Panc1 (cell line): ENCODE measurements around the gene CNGA2. TPM values are rescaled to one million over a fixed set of nuclear protein-coding genes. Genes with fewer than 3 reads are reported as not detected.

Experiments
- ATAC-seq: fragments of 200-7000 bp; cut with Tn5 transposase; 2 replicates; pipeline ENCODE4 v1.9.1; 2020; ENCODE audit warnings: mild to moderate bottlenecking, moderate library complexity
- BruUV-seq: library from RNA; stranded (reverse); fragments of 400-500 nt; replicated peaks from 2 replicates; lab custom pipeline; 2021; lab: Mats Ljungman, UMichigan
- CTCF ChIA-PET: fragments of 300-600 bp; sonication (Branson Sonifier 250); formaldehyde crosslinking; loops from one replicate; lab custom pipeline; 2022; ENCODE audit warnings: antibody characterized with exemption; lab: Charles Lee
- POLR2A ChIA-PET: fragments of 300-600 bp; sonication (Branson Sonifier 250); formaldehyde crosslinking; loops from one replicate; lab custom pipeline; 2022; ENCODE audit warnings: antibody characterized with exemption; lab: Charles Lee
- DNase-seq: peaks from one replicate; pipeline ENCODE4 v3.0.0-alpha.2; 2010; ENCODE audit warnings: low read depth, low spot score
- H3K27ac ChIP-seq: 2 replicates; pipeline ENCODE4 v1.5.1; 2011; ENCODE audit warnings: mild to moderate bottlenecking, low read length, inconsistent platforms
- H3K27me3 ChIP-seq: fragments of 200-500 bp; sonication (Bioruptor generic); 2 replicates; pipeline ENCODE4 v1.6.0; 2014; ENCODE audit warnings: low read length, inconsistent platforms; ENCODE audit not compliant: control insufficient read depth, insufficient read depth
- H3K36me3 ChIP-seq: fragments of 200-500 bp; sonication (Bioruptor generic); 2 replicates; pipeline ENCODE4 v1.5.1; 2014; ENCODE audit warnings: inconsistent platforms, mild to moderate bottlenecking, low read length, moderate library complexity; ENCODE audit not compliant: control insufficient read depth, insufficient read depth
- H3K4me1 ChIP-seq: 2 replicates; pipeline ENCODE4 v1.5.1; 2011; ENCODE audit warnings: inconsistent platforms, mild to moderate bottlenecking, low read length, moderate library complexity; ENCODE audit not compliant: control insufficient read depth, insufficient read depth
- H3K4me3 ChIP-seq, 2 experiments: 2 replicates each; pipeline ENCODE4 v1.5.1; 2011 to 2012; ENCODE audit warnings: low read depth in 2 of 2, low read length in 2 of 2, mild to moderate bottlenecking in 2 of 2, inconsistent platforms in 1 of 2, moderate library complexity in 1 of 2
- H3K9me3 ChIP-seq: fragments of 200-500 bp; sonication (Bioruptor generic); 2 replicates; pipeline ENCODE4 v1.5.1; 2014; ENCODE audit warnings: low read depth, mild to moderate bottlenecking, inconsistent platforms, low read length, moderate library complexity; ENCODE audit not compliant: control insufficient read depth, insufficient read depth
- CTCF ChIP-seq: fragments of 450-650 bp; IDR thresholded peaks from 2 replicates; pipeline ENCODE4 v1.5.1; 2017; ENCODE audit warnings: mild to moderate bottlenecking
- POLR2AphosphoS5 ChIP-seq: IDR thresholded peaks from 2 replicates; pipeline ENCODE4 v1.6.1; 2012; ENCODE audit warnings: mild to moderate bottlenecking, low read depth, low read length, moderate library complexity
- REST ChIP-seq, 2 experiments: IDR thresholded peaks; 2 replicates each; pipeline ENCODE4 v1.6.1; 2011 to 2012; ENCODE audit warnings: low read depth in 2 of 2, control low read depth in 1 of 2, low read length in 1 of 2, mild to moderate bottlenecking in 1 of 2, moderate library complexity in 1 of 2; ENCODE audit not compliant: insufficient read depth in 1 of 2
- SIN3A ChIP-seq: IDR thresholded peaks from 2 replicates; pipeline ENCODE4 v1.6.1; 2012; ENCODE audit warnings: low read depth, mild to moderate bottlenecking, low read length, moderate library complexity, borderline replicate concordance; ENCODE audit not compliant: insufficient read depth
- TCF7L2 ChIP-seq: IDR thresholded peaks from 2 replicates; pipeline ENCODE4 v1.6.1; 2011; ENCODE audit warnings: mild to moderate bottlenecking, low read depth, low read length, inconsistent platforms
- in situ Hi-C: cut with HindIII; loops from 2 replicates; pipeline ENCODE4 v1.10.0; 2016; ENCODE audit warnings: low sequenced_read_pairs, low pct_unique_long_range_greater_than_20kb
- intact Hi-C: fragments of 100-400 bp; cut with micrococcal nuclease; formaldehyde crosslinking; loops from one replicate; pipeline ENCODE4 v1.10.0; 2022; ENCODE audit not compliant: unreplicated experiment
- total RNA-seq: library from RNA; stranded (reverse); gene quantifications from one replicate; pipeline ENCODE4 v1.2.1, GENCODE V29; 2021; ENCODE audit not compliant: unreplicated experiment

CNGA2 gene
- total RNA-seq, 1 experiment from 2014 or later: not detected

GRCh38 chrX:151780621-151781020 lies 46.1 kb downstream of the CNGA2 start:
- intact Hi-C loops: no loop called here
- no peaks in the 10 kb centered on the region for H3K36me3 ChIP-seq
- H3K27me3 ChIP-seq: no peaks in the 10 kb centered on the region
- TF ChIP-seq TCF7L2 (no peak), REST (IDR thresholded peaks at IDR 0.05; ENCODE audit: insufficient read depth in 1 of 2, low read depth in 2 of 2, low read length in 1 of 2) (no peak), SIN3A (no peak), POLR2AphosphoS5 (no peak), CTCF (no peak)
- ChIA-PET POLR2A (no interaction called here), CTCF (no interaction called here)
- DNase-seq (no peak), ATAC-seq (no peak)
- no peaks in the 10 kb centered on the region for H3K4me1 ChIP-seq
- H3K4me3 ChIP-seq: no peak overlapping the region
- no peaks in the 10 kb centered on the region for H3K9me3 ChIP-seq
- no peak overlapping the region for H3K27ac ChIP-seq
- no TSS peak for BruUV-seq
- in situ Hi-C loops: no loop called here

GRCh38 chrX:151789179-151789800 lies 54.7 kb downstream of the CNGA2 start:
- Histone ChIP-seq H3K27ac (no peak overlapping the region), H3K4me1 (no peaks in the 10 kb centered on the region; the same call in 1 of the 2 replicates), H3K27me3 (no peaks in the 10 kb centered on the region), H3K4me3 (no peak overlapping the region), H3K9me3 (no peaks in the 10 kb centered on the region), H3K36me3 (no peaks in the 10 kb centered on the region)
- ChIA-PET POLR2A (no interaction called here), CTCF (no interaction called here)
- TF ChIP-seq CTCF: no peak
- TF ChIP-seq POLR2AphosphoS5: no peak
- TF ChIP-seq SIN3A: no peak
- no peak for TF ChIP-seq REST (IDR thresholded peaks at IDR 0.05; ENCODE audit: insufficient read depth in 1 of 2, low read depth in 2 of 2, low read length in 1 of 2)
- no peak for TF ChIP-seq TCF7L2
- intact Hi-C loops (no loop called here), in situ Hi-C loops (no loop called here)
- ATAC-seq (no peak), DNase-seq (no peak)
- BruUV-seq: no TSS peak
